ENCODE measurements around the gene ANKRD44. TPM values are rescaled to one million over a fixed set of nuclear protein-coding genes. Genes with fewer than 3 reads are reported as not detected.

ANKRD44 gene
- total RNA-seq = 42.0 TPM

DNA sequence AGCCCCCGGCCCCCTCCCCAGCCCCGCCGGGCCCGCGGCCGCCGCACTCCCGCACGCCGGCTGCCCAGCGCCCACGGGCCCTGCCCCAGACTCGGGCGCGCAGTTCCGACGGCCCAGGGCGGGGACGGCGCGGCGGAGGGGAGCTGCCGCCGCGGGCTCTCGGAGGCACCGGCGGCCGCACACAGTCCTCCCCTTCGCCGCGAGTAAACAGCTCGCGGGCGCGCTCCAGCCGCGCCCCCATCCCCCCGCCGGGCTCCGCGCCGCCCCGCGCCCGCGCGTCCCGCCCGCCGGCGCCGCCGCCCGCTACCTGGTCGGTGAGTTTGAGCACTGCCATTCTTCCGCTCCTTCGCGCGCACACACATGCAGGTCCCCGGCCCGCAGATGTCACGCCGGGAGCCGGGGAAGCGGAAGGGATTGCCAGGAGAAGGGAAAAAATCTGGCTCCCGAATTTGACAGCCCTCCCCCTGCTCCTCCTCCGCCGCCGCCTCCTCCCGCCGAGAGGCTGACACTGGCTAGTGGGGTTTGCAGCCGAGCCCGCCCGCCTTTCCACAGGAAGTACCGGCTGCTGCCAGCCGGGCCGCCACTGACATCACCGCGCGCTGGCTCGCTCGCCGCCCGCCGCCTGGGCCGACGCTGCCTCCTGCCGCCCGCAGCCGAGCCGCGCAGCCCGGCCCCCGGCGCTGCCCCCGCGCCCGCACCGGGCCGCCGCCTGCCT lies at the start of gene ANKRD44:
TSS of gene ANKRD44 (minus strand) at position 510 of the 715 bp plus-strand sequence. CDS start at position 334, 176 bp downstream.

Other genes starting within 250 kb of the ANKRD44 start
- 497 TPM for gene SF3B1, start 124.2 kb upstream of the ANKRD44 start, total RNA-seq
- gene COQ10B, start 142.8 kb upstream of the ANKRD44 start, total RNA-seq = 24.7 TPM
- 223 TPM for gene HSPD1, start 189.1 kb upstream of the ANKRD44 start, total RNA-seq
- gene HSPE1, start 189.6 kb upstream of the ANKRD44 start, total RNA-seq = 92.6 TPM
- gene MOB4, start 205.3 kb upstream of the ANKRD44 start, total RNA-seq = 49.0 TPM